Thoracic aorta (tissue), 2 donors: Measurements from ENCODE around the gene PRRC1. TPM values are rescaled to one million over a fixed set of nuclear protein-coding genes. Genes with fewer than 3 reads are reported as not detected.

Experiments used
- ATAC-seq: fragments of 150-250 bp; one replicate; pipeline ENCODE4 v1.8.0; 2017; ENCODE audit warnings: low read depth; ENCODE audit not compliant: insufficient number of reproducible peaks, low FRiP score
- DNase-seq: peaks from one replicate; pipeline ENCODE4 v3.0.0-alpha.2; 2020; ENCODE audit warnings: low spot score
- H3K27ac ChIP-seq, 2 donors: fragments of 200-600 bp; sonication (generic); 1 replicate in 1 of 2; 2 replicates in 1 of 2; pipeline ENCODE4 v1.5.1; 2016; ENCODE audit warnings: mild to moderate bottlenecking in 2 of 2, moderate library complexity in 2 of 2
- H3K27me3 ChIP-seq: fragments of 200-600 bp; sonication (generic); replicated peaks from 2 replicates; pipeline ENCODE4 v1.6.0; 2016; ENCODE audit warnings: mild to moderate bottlenecking; ENCODE audit not compliant: insufficient read depth
- H3K36me3 ChIP-seq: fragments of 200-600 bp; sonication (generic); one replicate; pipeline ENCODE4 v1.5.1; 2016
- H3K4me1 ChIP-seq, 2 donors: fragments of 200-600 bp; sonication (generic); 1 replicate in 1 of 2; 2 replicates in 1 of 2; pipeline versions ENCODE4 v1.5.1 to v1.6.0; 2016; ENCODE audit warnings: low read depth in 2 of 2, mild to moderate bottlenecking in 1 of 2; ENCODE audit not compliant: control insufficient read depth in 1 of 2
- H3K4me3 ChIP-seq: fragments of 200-600 bp; sonication (generic); 2 replicates; pipeline ENCODE4 v1.5.1; 2016; ENCODE audit warnings: mild to moderate bottlenecking
- H3K9me3 ChIP-seq: fragments of 200-600 bp; sonication (generic); 2 replicates; pipeline ENCODE4 v1.5.1; 2016
- total RNA-seq, 2 donors: library from RNA; depleted of rRNA; stranded (reverse); fragments of >200 nt; gene quantifications; one replicate each; pipeline versions ENCODE4 v1.1.0 to v1.2.3, GENCODE V29; 2016
- TF ChIP-seq, protein P1 (sequence below): fragments of 200-600 bp; sonication (generic); IDR thresholded peaks from one replicate; pipeline ENCODE4 v1.5.1; 2019; ENCODE audit warnings: antibody characterized with exemption

The PRRC1 gene
- total RNA-seq, 2 donors from 2014 or later = 28.7 to 41.6 TPM

DNA sequence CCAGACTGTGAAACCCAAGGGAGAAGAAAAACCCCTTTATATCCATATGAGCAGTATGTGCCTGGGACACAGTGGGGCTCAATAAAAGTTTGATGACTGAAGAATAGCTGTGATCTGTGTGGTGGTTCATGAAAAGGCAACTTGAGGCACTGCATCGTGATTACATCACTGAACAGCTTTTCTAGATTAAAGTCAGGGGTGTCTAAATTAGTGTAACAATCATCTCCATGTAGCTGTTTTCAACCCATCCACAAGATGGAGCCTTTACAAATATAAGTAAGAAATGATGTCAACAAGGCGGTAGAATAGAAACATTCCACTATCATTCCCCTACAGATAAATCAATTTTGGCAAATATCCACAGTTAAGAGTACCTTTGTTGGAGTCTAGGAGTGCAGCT is 55.5 kb downstream of the PRRC1 start:
- no peak for DNase-seq

DNA sequence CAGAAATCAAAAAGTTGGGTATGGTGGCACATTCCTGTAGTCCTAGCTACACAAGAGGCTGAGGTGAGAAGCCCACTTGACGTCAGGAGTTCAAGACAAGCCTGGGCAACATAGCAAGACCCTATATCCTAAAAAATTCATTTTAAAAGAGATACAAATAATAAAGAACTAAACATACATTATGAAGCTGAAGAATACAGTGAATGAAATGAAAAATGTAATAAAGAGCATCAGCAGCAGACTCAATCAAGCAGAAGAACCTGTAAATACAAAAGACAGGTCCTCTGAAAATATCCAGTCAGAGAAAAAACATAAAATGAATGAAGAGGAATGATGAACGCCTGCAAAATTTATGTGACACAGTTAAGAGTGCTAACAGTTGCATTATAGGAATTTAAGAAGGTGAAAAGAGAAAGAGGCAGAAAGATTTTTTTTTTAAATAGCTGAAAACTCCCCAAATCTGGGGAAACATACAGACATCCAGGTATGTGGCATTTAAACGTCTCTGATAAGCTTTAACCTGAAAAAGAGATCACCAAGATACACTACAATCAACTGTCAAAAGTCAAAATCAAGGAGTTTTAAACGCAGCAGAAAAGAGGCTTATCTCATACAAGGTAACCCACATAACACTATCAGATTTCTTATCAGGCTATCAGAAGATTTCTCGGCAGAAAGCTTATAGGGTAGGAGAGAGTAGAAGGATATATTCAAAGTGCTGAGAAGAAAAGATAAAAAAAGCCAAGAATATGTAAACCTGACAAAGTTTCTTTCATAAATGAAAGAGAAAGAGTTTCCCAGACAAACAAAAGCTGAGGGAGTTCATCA is 57.6 kb downstream of the PRRC1 start:
- H3K4me1 ChIP-seq = no peaks in the 10 kb centered on the region
- DNase-seq = no peak
- no peaks in the 10 kb centered on the region for H3K36me3 ChIP-seq
- no peaks in the 10 kb centered on the region for H3K27me3 ChIP-seq
- no peak for ATAC-seq
- TF ChIP-seq, protein P1, sequence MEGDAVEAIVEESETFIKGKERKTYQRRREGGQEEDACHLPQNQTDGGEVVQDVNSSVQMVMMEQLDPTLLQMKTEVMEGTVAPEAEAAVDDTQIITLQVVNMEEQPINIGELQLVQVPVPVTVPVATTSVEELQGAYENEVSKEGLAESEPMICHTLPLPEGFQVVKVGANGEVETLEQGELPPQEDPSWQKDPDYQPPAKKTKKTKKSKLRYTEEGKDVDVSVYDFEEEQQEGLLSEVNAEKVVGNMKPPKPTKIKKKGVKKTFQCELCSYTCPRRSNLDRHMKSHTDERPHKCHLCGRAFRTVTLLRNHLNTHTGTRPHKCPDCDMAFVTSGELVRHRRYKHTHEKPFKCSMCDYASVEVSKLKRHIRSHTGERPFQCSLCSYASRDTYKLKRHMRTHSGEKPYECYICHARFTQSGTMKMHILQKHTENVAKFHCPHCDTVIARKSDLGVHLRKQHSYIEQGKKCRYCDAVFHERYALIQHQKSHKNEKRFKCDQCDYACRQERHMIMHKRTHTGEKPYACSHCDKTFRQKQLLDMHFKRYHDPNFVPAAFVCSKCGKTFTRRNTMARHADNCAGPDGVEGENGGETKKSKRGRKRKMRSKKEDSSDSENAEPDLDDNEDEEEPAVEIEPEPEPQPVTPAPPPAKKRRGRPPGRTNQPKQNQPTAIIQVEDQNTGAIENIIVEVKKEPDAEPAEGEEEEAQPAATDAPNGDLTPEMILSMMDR = no peak
- peaks cover 9% of the 10 kb centered on the region for H3K9me3 ChIP-seq
- H3K4me3 ChIP-seq = no peak overlapping the region
- no peak overlapping the region for H3K27ac ChIP-seq

More for the DNA sequence above, 55.5 kb downstream of the PRRC1 start:
- no peak overlapping the region for H3K4me3 ChIP-seq
- no peaks in the 10 kb centered on the region for H3K36me3 ChIP-seq
- ATAC-seq = no peak
- peaks cover 9% of the 10 kb centered on the region for H3K9me3 ChIP-seq
- H3K4me1 ChIP-seq = no peaks in the 10 kb centered on the region
- no peak overlapping the region for H3K27ac ChIP-seq
- TF ChIP-seq, protein P1 = no peak
- H3K27me3 ChIP-seq = no peaks in the 10 kb centered on the region

DNA sequence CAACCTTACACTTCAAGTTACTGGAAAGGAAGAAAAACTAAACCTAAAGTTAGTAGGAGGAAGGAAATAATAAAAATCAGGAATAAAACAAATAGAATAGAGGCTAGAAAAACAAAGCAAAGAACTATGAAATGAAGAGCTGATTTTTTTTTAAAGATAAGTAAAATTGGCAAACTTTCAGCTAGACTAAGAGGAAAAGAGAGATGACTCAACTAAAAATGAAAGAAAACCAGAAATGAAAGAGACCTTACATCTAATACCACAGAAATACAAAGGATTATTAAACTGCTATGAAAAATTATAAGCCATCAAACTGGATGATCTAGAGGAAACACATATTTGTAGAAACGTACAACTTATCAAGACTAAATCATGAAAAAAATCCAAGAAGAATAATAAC is 60.0 kb downstream of the PRRC1 start:
- TF ChIP-seq, protein P1 = no peak
- DNase-seq = no peak
- H3K27me3 ChIP-seq = no peaks in the 10 kb centered on the region

DNA sequence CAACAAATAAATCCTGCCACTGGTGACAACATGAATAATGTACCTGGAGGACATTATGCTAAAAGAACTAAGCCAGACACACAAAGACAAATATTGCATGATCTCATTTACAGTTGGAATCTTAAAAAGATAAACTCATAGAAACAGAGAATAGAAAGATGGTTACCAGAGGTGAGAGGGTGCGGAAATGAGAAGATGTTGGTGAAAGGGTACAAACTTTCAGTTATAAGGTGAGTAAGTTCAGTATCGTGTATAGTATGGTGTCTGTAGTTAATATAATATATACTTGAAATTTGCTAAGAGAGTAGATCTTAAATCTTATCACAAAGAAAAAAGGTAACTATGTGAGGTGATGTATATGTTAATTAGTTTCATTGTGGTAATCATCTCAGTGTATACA is 63.3 kb downstream of the PRRC1 start:
- DNase-seq (no peak), ATAC-seq (no peak)

More for the DNA sequence above, 60.0 kb downstream of the PRRC1 start:
- Histone ChIP-seq H3K9me3 (peaks cover 9% of the 10 kb centered on the region), H3K4me3 (no peak overlapping the region), H3K4me1 (no peaks in the 10 kb centered on the region), H3K27ac (no peak overlapping the region), H3K36me3 (no peaks in the 10 kb centered on the region)
- no peak for ATAC-seq

DNA sequence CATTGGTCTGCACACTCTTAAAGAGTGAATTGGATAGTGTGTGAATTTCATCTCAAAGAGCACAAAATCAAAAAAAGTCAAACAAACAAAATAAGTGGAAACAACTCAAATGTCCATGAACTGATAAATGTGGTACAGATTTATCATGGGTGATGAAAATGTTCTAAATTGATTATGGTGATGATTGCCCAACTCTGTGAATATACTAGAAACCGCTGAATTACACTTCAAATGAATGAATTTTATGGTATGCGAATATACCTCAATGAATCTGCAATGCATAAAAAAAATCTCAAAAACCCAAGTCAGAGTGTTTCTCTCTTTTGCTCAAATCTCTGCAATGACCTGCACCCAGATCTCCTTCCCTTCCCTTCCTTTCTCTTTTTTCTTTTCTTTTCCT is 64.0 kb downstream of the PRRC1 start:
- no peak for DNase-seq
- no peaks in the 10 kb centered on the region for H3K9me3 ChIP-seq
- no peak overlapping the region for H3K4me3 ChIP-seq
- no peaks in the 10 kb centered on the region for H3K36me3 ChIP-seq
- ATAC-seq = no peak
- no peaks in the 10 kb centered on the region for H3K27me3 ChIP-seq
- H3K27ac ChIP-seq = no peak overlapping the region
- no peaks in the 10 kb centered on the region for H3K4me1 ChIP-seq
- TF ChIP-seq, protein P1 = no peak

More for the DNA sequence above, 63.3 kb downstream of the PRRC1 start:
- Histone ChIP-seq H3K4me1 (no peaks in the 10 kb centered on the region), H3K27me3 (no peaks in the 10 kb centered on the region), H3K27ac (no peak overlapping the region), H3K36me3 (no peaks in the 10 kb centered on the region), H3K9me3 (no peaks in the 10 kb centered on the region), H3K4me3 (no peak overlapping the region)
- TF ChIP-seq, protein P1 = no peak
